HepG2 (cell line): ENCODE data around the gene RNF126. TPM values are rescaled to one million over a fixed set of nuclear protein-coding genes. Genes with fewer than 3 reads are reported as not detected.

Experiments used
- ATRX ChIP-seq: sonication (generic); formaldehyde crosslinking; IDR thresholded peaks from 2 replicates; pipeline ENCODE4 v1.4.0; 2020; ENCODE audit warnings: missing genetic modification reagents, borderline replicate concordance
- HDAC6 ChIP-seq: fragments of 200-600 bp; sonication (generic); IDR thresholded peaks from 2 replicates; pipeline ENCODE4 v1.7.0; 2017; ENCODE audit warnings: mild to moderate bottlenecking, antibody characterized with exemption, low read length, low read depth
- HOXA9 ChIP-seq: sonication (generic); formaldehyde crosslinking; IDR thresholded peaks from 2 replicates; pipeline ENCODE4 v1.8.1; 2022; ENCODE audit warnings: missing genetic modification reagents, mild to moderate bottlenecking, moderate library complexity, borderline replicate concordance
- MBD4 ChIP-seq: IDR thresholded peaks from 2 replicates; pipeline ENCODE4 v1.6.1; 2012; ENCODE audit warnings: low read length, inconsistent platforms, borderline replicate concordance
- MEIS2 ChIP-seq: sonication (generic); formaldehyde crosslinking; IDR thresholded peaks from 2 replicates; pipeline ENCODE4 v1.9.0; 2021; ENCODE audit warnings: mild to moderate bottlenecking, missing genetic modification reagents
- MTF1 ChIP-seq: sonication (generic); formaldehyde crosslinking; IDR thresholded peaks from 2 replicates; pipeline ENCODE4 v1.5.0; 2020; ENCODE audit warnings: missing genetic modification reagents
- POLR2AphosphoS5 ChIP-seq: IDR thresholded peaks from 2 replicates; pipeline ENCODE4 v1.6.1; 2012; ENCODE audit warnings: low read depth, low read length
- RFXAP ChIP-seq: sonication (generic); formaldehyde crosslinking; IDR thresholded peaks from 2 replicates; pipeline ENCODE4 v1.4.0; 2020; ENCODE audit warnings: missing genetic modification reagents, borderline replicate concordance
- SNAI1 ChIP-seq: sonication (generic); formaldehyde crosslinking; IDR thresholded peaks from 2 replicates; pipeline ENCODE4 v1.5.0; 2020; ENCODE audit warnings: mild to moderate bottlenecking, missing genetic modification reagents, borderline replicate concordance
- SPEN ChIP-seq: sonication (generic); formaldehyde crosslinking; IDR thresholded peaks from 2 replicates; pipeline ENCODE4 v1.5.1; 2020; ENCODE audit warnings: low read depth, mild to moderate bottlenecking, missing genetic modification reagents
- TAF15 ChIP-seq: fragments of 200-400 bp; formaldehyde crosslinking; IDR thresholded peaks from one replicate; pipeline ENCODE4 v1.6.1; 2018; ENCODE audit warnings: mild to moderate bottlenecking, low read depth, low read length; ENCODE audit not compliant: poor library complexity, severe bottlenecking
- ZNF160 ChIP-seq: sonication (generic); formaldehyde crosslinking; IDR thresholded peaks from 2 replicates; pipeline ENCODE4 v1.8.0; 2022; ENCODE audit warnings: mild to moderate bottlenecking, inconsistent platforms, missing genetic modification reagents
- ZNF3 ChIP-seq: IDR thresholded peaks from 2 replicates; pipeline ENCODE4 v1.7.0; 2017; ENCODE audit warnings: inconsistent platforms
- ZNF629 ChIP-seq: sonication (generic); formaldehyde crosslinking; conservative IDR thresholded peaks from 2 replicates; pipeline ENCODE4 v1.5.0; 2020; ENCODE audit warnings: missing genetic modification reagents
- ZNF709 ChIP-seq: sonication (generic); formaldehyde crosslinking; IDR thresholded peaks from 2 replicates; pipeline ENCODE4 v1.5.0; 2020; ENCODE audit warnings: mild to moderate bottlenecking, missing genetic modification reagents
- ZNF790 ChIP-seq: sonication (generic); formaldehyde crosslinking; IDR thresholded peaks from 2 replicates; pipeline ENCODE4 v1.8.0; 2022; ENCODE audit warnings: missing genetic modification reagents, mild to moderate bottlenecking, borderline replicate concordance
- polyA plus RNA-seq, 8 experiments: library from polyadenylated mRNA; depleted of rRNA in 3 of 8; stranded (reverse) in 7 of 8; unstranded in 1 of 8; fragments of >200 nt; fragmentation: Illumina TruSeq in 4 of 8; extraction: Trizol in 4 of 8; gene quantifications; 2 replicates each; pipeline versions ENCODE4 v1.2.1 to v1.2.3, GENCODE V29; 2011 to 2016; ENCODE audit warnings: low read depth in 4 of 8, missing spikeins in 1 of 8, mixed read lengths in 1 of 8; ENCODE audit not compliant: insufficient read depth in 1 of 8
- total RNA-seq, 5 experiments: library from RNA; depleted of rRNA; stranded (reverse); fragments of >200 nt; fragmentation: Illumina TruSeq; extraction: Trizol; gene quantifications; 2 replicates each; pipeline ENCODE4 v1.2.3, GENCODE V29; 2016; ENCODE audit warnings: low read depth in 1 of 5
- TF ChIP-seq, protein P1 (sequence below): IDR thresholded peaks from 2 replicates; pipeline ENCODE4 v1.6.1; 2016; ENCODE audit warnings: missing biosample characterization, missing genetic modification reagents, low read depth
- TF ChIP-seq, protein P2 (sequence below): sonication (generic); formaldehyde crosslinking; IDR thresholded peaks from 2 replicates; pipeline ENCODE4 v1.4.0; 2020; ENCODE audit warnings: missing genetic modification reagents
- TF ChIP-seq, protein P3 (sequence below): IDR thresholded peaks from 2 replicates; pipeline ENCODE4 v1.6.1; 2016; ENCODE audit warnings: missing compliant biosample characterization, missing genetic modification reagents, borderline replicate concordance
- TF ChIP-seq, protein P4 (sequence below): IDR thresholded peaks from 2 replicates; pipeline ENCODE4 v1.6.1; 2016; ENCODE audit warnings: mild to moderate bottlenecking, missing biosample characterization, missing genetic modification reagents
- TF ChIP-seq, protein P5 (sequence below): fragments of 450-650 bp; IDR thresholded peaks from 2 replicates; pipeline ENCODE4 v1.6.1; 2016

RNF126 gene
- total and polyA plus RNA-seq, 2 of the 13 experiments (the other 11 are each of a cell fraction or from before 2014, with no cell fraction given) = 23.2 to 34.0 TPM

DNA sequence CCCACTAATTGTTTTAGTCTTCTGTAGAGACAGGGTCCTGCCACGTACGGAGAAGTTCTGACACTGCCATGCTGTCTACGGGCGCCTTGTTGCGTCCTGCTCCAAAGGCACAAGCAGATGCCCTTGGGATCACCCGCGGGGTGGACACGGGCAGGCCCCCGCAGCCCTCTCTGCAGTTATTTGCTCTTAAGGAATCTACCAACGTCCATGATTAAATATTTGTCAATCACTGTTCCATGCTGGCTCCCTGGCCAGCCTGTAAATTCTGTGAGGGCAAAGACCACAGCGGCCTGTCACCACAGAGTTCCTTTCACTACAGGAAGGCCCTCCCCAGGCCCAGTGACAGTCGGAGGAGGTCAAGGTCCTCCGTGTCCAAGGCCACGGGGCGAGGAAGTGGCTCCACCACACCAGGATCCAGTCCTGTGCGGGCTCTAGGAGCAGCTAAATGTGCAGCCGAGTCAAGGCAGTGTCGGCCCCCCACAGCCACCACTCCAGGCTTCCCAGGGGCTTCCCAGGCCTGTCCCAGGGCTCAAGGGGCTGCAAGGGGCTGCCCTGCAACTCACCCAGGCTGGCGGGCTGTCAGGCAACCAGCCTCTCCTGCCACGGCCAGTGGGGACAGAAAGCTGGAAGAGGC, 2.1 kb downstream of the RNF126 start (continued):
- TF ChIP-seq HOXA9 (CRISPR knock-in tag) = 0 out of 2 replicates have a peak, but pooled peaks have one; percentile 65
- TF ChIP-seq, protein P1, sequence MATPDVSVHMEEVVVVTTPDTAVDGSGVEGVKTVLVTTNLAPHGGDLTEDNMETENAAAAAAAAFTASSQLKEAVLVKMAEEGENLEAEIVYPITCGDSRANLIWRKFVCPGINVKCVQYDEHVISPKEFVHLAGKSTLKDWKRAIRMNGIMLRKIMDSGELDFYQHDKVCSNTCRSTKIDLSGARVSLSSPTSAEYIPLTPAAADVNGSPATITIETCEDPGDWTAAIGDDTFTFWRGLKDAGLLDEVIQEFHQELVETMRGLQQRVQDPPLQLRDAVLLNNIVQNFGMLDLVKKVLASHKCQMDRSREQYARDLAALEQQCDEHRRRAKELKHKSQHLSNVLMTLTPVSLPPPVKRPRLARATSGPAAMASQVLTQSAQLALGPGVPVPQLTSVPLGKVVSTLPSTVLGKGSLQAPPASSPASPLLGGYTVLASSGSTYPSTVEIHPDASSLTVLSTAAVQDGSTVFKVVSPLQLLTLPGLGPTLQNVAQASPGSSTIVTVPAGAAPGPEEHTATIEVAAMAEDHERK (CRISPR knock-in tag) = no peak
- no peak for TF ChIP-seq HDAC6
- peak; percentile 76; the same call in 1 of the 2 replicates for TF ChIP-seq ZNF790 (CRISPR knock-in tag)
- TF ChIP-seq ZNF709 (CRISPR knock-in tag) = no peak
- no peak for TF ChIP-seq MTF1 (CRISPR knock-in tag)
- TF ChIP-seq, protein P2, sequence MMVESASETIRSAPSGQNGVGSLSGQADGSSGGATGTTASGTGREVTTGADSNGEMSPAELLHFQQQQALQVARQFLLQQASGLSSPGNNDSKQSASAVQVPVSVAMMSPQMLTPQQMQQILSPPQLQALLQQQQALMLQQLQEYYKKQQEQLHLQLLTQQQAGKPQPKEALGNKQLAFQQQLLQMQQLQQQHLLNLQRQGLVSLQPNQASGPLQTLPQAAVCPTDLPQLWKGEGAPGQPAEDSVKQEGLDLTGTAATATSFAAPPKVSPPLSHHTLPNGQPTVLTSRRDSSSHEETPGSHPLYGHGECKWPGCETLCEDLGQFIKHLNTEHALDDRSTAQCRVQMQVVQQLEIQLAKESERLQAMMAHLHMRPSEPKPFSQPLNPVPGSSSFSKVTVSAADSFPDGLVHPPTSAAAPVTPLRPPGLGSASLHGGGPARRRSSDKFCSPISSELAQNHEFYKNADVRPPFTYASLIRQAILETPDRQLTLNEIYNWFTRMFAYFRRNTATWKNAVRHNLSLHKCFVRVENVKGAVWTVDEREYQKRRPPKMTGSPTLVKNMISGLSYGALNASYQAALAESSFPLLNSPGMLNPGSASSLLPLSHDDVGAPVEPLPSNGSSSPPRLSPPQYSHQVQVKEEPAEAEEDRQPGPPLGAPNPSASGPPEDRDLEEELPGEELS (CRISPR knock-in tag) = peak; percentile 81
- TF ChIP-seq ATRX (CRISPR knock-in tag) = no peak
- TF ChIP-seq, protein P3, sequence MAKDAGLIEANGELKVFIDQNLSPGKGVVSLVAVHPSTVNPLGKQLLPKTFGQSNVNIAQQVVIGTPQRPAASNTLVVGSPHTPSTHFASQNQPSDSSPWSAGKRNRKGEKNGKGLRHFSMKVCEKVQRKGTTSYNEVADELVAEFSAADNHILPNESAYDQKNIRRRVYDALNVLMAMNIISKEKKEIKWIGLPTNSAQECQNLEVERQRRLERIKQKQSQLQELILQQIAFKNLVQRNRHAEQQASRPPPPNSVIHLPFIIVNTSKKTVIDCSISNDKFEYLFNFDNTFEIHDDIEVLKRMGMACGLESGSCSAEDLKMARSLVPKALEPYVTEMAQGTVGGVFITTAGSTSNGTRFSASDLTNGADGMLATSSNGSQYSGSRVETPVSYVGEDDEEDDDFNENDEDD (CRISPR knock-in tag) = peak; percentile 43; the same call in 1 of the 2 replicates
- peak; percentile 52 for TF ChIP-seq RFXAP
- peak; percentile 57; the same call in 1 of the 2 replicates for TF ChIP-seq ZNF629
- TF ChIP-seq MBD4 = no peak
- no peak for TF ChIP-seq ZNF3 (CRISPR knock-in tag)
- TF ChIP-seq, protein P4, sequence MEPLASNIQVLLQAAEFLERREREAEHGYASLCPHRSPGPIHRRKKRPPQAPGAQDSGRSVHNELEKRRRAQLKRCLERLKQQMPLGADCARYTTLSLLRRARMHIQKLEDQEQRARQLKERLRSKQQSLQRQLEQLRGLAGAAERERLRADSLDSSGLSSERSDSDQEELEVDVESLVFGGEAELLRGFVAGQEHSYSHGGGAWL (CRISPR knock-in tag) = peak; percentile 37
- peak; percentile 92 for TF ChIP-seq MEIS2 (CRISPR knock-in tag)
- TF ChIP-seq, protein P5, sequence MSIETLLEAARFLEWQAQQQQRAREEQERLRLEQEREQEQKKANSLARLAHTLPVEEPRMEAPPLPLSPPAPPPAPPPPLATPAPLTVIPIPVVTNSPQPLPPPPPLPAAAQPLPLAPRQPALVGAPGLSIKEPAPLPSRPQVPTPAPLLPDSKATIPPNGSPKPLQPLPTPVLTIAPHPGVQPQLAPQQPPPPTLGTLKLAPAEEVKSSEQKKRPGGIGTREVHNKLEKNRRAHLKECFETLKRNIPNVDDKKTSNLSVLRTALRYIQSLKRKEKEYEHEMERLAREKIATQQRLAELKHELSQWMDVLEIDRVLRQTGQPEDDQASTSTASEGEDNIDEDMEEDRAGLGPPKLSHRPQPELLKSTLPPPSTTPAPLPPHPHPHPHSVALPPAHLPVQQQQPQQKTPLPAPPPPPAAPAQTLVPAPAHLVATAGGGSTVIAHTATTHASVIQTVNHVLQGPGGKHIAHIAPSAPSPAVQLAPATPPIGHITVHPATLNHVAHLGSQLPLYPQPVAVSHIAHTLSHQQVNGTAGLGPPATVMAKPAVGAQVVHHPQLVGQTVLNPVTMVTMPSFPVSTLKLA = peak; percentile 60
- 0 out of 2 replicates have a peak, but pooled peaks have one; percentile 69 for TF ChIP-seq SNAI1
- peak; percentile 78 for TF ChIP-seq POLR2AphosphoS5
- TF ChIP-seq SPEN (CRISPR knock-in tag) = peak; percentile 87; the same call in 1 of the 2 replicates
- TF ChIP-seq ZNF160 (CRISPR knock-in tag) = 0 out of 2 replicates have a peak, but pooled peaks have one; percentile 19
- no peak for TF ChIP-seq TAF15
